HCT116 (cell line): ENCODE results near the gene RSAD2. TPM values are rescaled to one million over a fixed set of nuclear protein-coding genes. Genes with fewer than 3 reads are reported as not detected.

ENCODE experiments used
- ATAC-seq: fragments of 200-7000 bp; cut with Tn5 transposase; 2 replicates; pipeline ENCODE4 v1.9.1; 2020; ENCODE audit warnings: mild to moderate bottlenecking, moderate library complexity
- BruUV-seq: library from RNA; stranded (reverse); fragments of 400-500 nt; replicated peaks from 2 replicates; lab custom pipeline; 2021; lab: Mats Ljungman, UMichigan
- CTCF ChIA-PET: fragments of 300-600 bp; sonication (Branson Sonifier 250); formaldehyde crosslinking; loops from one replicate; lab custom pipeline; 2021; ENCODE audit warnings: antibody characterized with exemption; lab: Charles Lee
- POLR2A ChIA-PET: fragments of 300-600, 350-600 bp; sonication (Branson Sonifier 250); formaldehyde crosslinking; loops from one replicate; lab custom pipeline; 2021; ENCODE audit warnings: antibody characterized with exemption; lab: Charles Lee
- RAD21 ChIA-PET, 2 experiments: fragments of 300-600 bp; sonication (Branson Sonifier 250); formaldehyde crosslinking; loops; one replicate each; lab custom pipeline; 2023; ENCODE audit warnings: low total read pairs in 2 of 2; ENCODE audit not compliant: uncharacterized antibody in 2 of 2, unreplicated experiment in 2 of 2, low non-redundant PET in 1 of 2; lab: Charles Lee
- DNase-seq: peaks from one replicate; pipeline ENCODE4 v3.0.0-alpha.2; 2010; ENCODE audit warnings: low read depth, low spot score
- H2AFZ ChIP-seq: fragments of 200-600 bp; shearing (Covaris generic), sonication (generic); 2 replicates; pipeline ENCODE4 v1.6.1; 2017; ENCODE audit warnings: low read depth, mixed run types, mixed read lengths, antibody characterized with exemption, low read length; ENCODE audit not compliant: poor library complexity, severe bottlenecking
- H3K27ac ChIP-seq: 2 replicates; pipeline ENCODE4 v1.5.1; 2012; ENCODE audit warnings: low read depth, low read length
- H3K27me3 ChIP-seq: fragments of 200-600 bp; sonication (generic); 2 replicates; pipeline ENCODE4 v1.6.1; 2016; ENCODE audit warnings: mixed run types, low read length, mixed read lengths; ENCODE audit not compliant: insufficient read depth
- H3K36me3 ChIP-seq, 2 experiments: fragments of 200-500 bp in 1 of 2; fragments of 200-600 bp in 1 of 2; sonication (Bioruptor generic) in 1 of 2; sonication (generic) in 1 of 2; 2 replicates each; pipeline versions ENCODE4 v1.5.1 to v1.6.1; 2014 to 2016; ENCODE audit warnings: low read length in 2 of 2, inconsistent platforms in 1 of 2, mixed read lengths in 1 of 2, mixed run types in 1 of 2; ENCODE audit not compliant: insufficient read depth in 2 of 2, control insufficient read depth in 1 of 2
- H3K4me1 ChIP-seq, 2 experiments: fragments of 200-600 bp in 1 of 2; sonication (generic) in 1 of 2; 2 replicates each; pipeline versions ENCODE4 v1.5.1 to v1.6.1; 2012 to 2017; ENCODE audit warnings: low read length in 2 of 2, inconsistent platforms in 1 of 2, mild to moderate bottlenecking in 1 of 2, mixed read lengths in 1 of 2, mixed run types in 1 of 2, moderate library complexity in 1 of 2; ENCODE audit not compliant: insufficient read depth in 2 of 2, control insufficient read depth in 1 of 2
- H3K4me2 ChIP-seq: fragments of 200-600 bp; sonication (generic); 2 replicates; pipeline ENCODE4 v1.6.1; 2017; ENCODE audit warnings: mixed run types, low read length, mixed read lengths
- H3K4me3 ChIP-seq, 2 experiments: fragments of 200-600 bp in 1 of 2; sonication (generic) in 1 of 2; replicated peaks in 1 of 2; 2 replicates each; pipeline ENCODE4 v1.5.1; 2011 to 2016; ENCODE audit warnings: low read length in 2 of 2, control low read depth in 1 of 2, low read depth in 1 of 2, mild to moderate bottlenecking in 1 of 2, mixed read lengths in 1 of 2, mixed run types in 1 of 2
- H3K79me2 ChIP-seq: fragments of 200-600 bp; sonication (generic); 2 replicates; pipeline ENCODE4 v1.6.1; 2017; ENCODE audit warnings: mild to moderate bottlenecking, mixed run types, low read length, moderate library complexity, mixed read lengths; ENCODE audit not compliant: insufficient read depth
- H3K9ac ChIP-seq: fragments of 200-600 bp; sonication (generic); 2 replicates; pipeline ENCODE4 v1.6.1; 2016; ENCODE audit warnings: low read length, mixed read lengths
- H3K9me2 ChIP-seq: fragments of 200-600 bp; sonication (generic), shearing (Covaris generic); 2 replicates; pipeline ENCODE4 v1.6.1; 2017; ENCODE audit warnings: mixed run types, mild to moderate bottlenecking, moderate library complexity; ENCODE audit not compliant: insufficient read depth
- H3K9me3 ChIP-seq, 2 experiments: fragments of 200-500 bp in 1 of 2; fragments of 200-600 bp in 1 of 2; sonication (Bioruptor generic) in 1 of 2; sonication (generic) in 1 of 2; 2 replicates each; pipeline ENCODE4 v1.6.1; 2014 to 2017; ENCODE audit warnings: low read length in 2 of 2, mixed read lengths in 2 of 2, inconsistent platforms in 1 of 2, low read depth in 1 of 2, mild to moderate bottlenecking in 1 of 2, mixed run types in 1 of 2, moderate library complexity in 1 of 2; ENCODE audit not compliant: control insufficient read depth in 1 of 2, insufficient read depth in 1 of 2
- H4K20me1 ChIP-seq: fragments of 200-600 bp; sonication (generic), shearing (Covaris generic); 2 replicates; pipeline ENCODE4 v1.6.1; 2017; ENCODE audit warnings: mixed run types, mild to moderate bottlenecking, moderate library complexity; ENCODE audit not compliant: insufficient read depth
- CBX3 ChIP-seq: IDR thresholded peaks from 2 replicates; pipeline ENCODE4 v1.6.1; 2012; ENCODE audit warnings: low read depth
- CEBPB ChIP-seq: IDR thresholded peaks from 2 replicates; pipeline ENCODE4 v1.6.1; 2012; ENCODE audit warnings: low read depth
- EGR1 ChIP-seq: IDR thresholded peaks from 2 replicates; pipeline ENCODE4 v1.6.1; 2012; ENCODE audit warnings: low read depth
- ELF1 ChIP-seq: IDR thresholded peaks from 2 replicates; pipeline ENCODE4 v1.6.1; 2012; ENCODE audit warnings: low read depth, borderline replicate concordance
- EZH2phosphoT487 ChIP-seq: fragments of 200-600 bp; IDR thresholded peaks from 2 replicates; pipeline ENCODE4 v1.6.1; 2018; ENCODE audit warnings: antibody characterized with exemption, borderline replicate concordance
- FOSL1 ChIP-seq: IDR thresholded peaks from 2 replicates; pipeline ENCODE4 v1.6.1; 2012; ENCODE audit warnings: low read depth
- JUND ChIP-seq: IDR thresholded peaks from 2 replicates; pipeline ENCODE4 v1.6.1; 2012
- POLR2AphosphoS5 ChIP-seq: IDR thresholded peaks from 2 replicates; pipeline ENCODE4 v1.6.1; 2011; ENCODE audit warnings: mild to moderate bottlenecking, low read depth, low read length, moderate library complexity
- RAD21 ChIP-seq: IDR thresholded peaks from 2 replicates; pipeline ENCODE4 v1.6.1; 2012; ENCODE audit warnings: low read depth, mild to moderate bottlenecking
- SIN3A ChIP-seq: IDR thresholded peaks from 2 replicates; pipeline ENCODE4 v1.6.1; 2012; ENCODE audit warnings: low read depth
- SP1 ChIP-seq: IDR thresholded peaks from 2 replicates; pipeline ENCODE4 v1.6.1; 2012; ENCODE audit warnings: low read depth
- SRF ChIP-seq: IDR thresholded peaks from 2 replicates; pipeline ENCODE4 v1.6.1; 2012; ENCODE audit warnings: low read depth
- YY1 ChIP-seq: IDR thresholded peaks from 2 replicates; pipeline ENCODE4 v1.6.1; 2011; ENCODE audit warnings: low read length, low read depth, moderate library complexity, mild to moderate bottlenecking; ENCODE audit not compliant: insufficient replicate concordance; ENCODE audit errors: extremely low read depth
- intact Hi-C: fragments of 100-400 bp; cut with micrococcal nuclease; formaldehyde crosslinking; loops from 2 replicates; pipeline ENCODE4 v1.10.0; 2022
- total RNA-seq: library from RNA; stranded (reverse); gene quantifications from one replicate; pipeline ENCODE4 v1.2.1, GENCODE V29; 2021; ENCODE audit not compliant: unreplicated experiment
- TF ChIP-seq, protein P1 (sequence below), 3 experiments: fragments of 200-600 bp in 1 of 3; sonication (generic) in 1 of 3; IDR thresholded peaks in 2 of 3; conservative IDR thresholded peaks in 1 of 3; 2 replicates each; pipeline ENCODE4 v1.5.1; 2012 to 2017; ENCODE audit warnings: low read depth in 2 of 3, low read length in 2 of 3, antibody characterized with exemption in 1 of 3, borderline replicate concordance in 1 of 3, control low read depth in 1 of 3, mild to moderate bottlenecking in 1 of 3, mixed read lengths in 1 of 3, mixed run types in 1 of 3, moderate library complexity in 1 of 3; ENCODE audit not compliant: insufficient read depth in 1 of 3
- TF ChIP-seq, protein P2 (sequence below): IDR thresholded peaks from 2 replicates; pipeline ENCODE4 v1.6.1; 2011; ENCODE audit warnings: mild to moderate bottlenecking, low read length, moderate library complexity; ENCODE audit not compliant: insufficient replicate concordance; ENCODE audit errors: extremely low read depth
- TF ChIP-seq, protein P3 (sequence below): IDR thresholded peaks from 2 replicates; pipeline ENCODE4 v1.6.1; 2012
- TF ChIP-seq, protein P4 (sequence below): IDR thresholded peaks from 2 replicates; pipeline ENCODE4 v1.6.1; 2012; ENCODE audit warnings: low read depth
- TF ChIP-seq, protein P5 (sequence below): IDR thresholded peaks from 2 replicates; pipeline ENCODE4 v1.6.1; 2012

Gene RSAD2
- total RNA-seq, 1 experiment from 2014 or later: not detected

DNA sequence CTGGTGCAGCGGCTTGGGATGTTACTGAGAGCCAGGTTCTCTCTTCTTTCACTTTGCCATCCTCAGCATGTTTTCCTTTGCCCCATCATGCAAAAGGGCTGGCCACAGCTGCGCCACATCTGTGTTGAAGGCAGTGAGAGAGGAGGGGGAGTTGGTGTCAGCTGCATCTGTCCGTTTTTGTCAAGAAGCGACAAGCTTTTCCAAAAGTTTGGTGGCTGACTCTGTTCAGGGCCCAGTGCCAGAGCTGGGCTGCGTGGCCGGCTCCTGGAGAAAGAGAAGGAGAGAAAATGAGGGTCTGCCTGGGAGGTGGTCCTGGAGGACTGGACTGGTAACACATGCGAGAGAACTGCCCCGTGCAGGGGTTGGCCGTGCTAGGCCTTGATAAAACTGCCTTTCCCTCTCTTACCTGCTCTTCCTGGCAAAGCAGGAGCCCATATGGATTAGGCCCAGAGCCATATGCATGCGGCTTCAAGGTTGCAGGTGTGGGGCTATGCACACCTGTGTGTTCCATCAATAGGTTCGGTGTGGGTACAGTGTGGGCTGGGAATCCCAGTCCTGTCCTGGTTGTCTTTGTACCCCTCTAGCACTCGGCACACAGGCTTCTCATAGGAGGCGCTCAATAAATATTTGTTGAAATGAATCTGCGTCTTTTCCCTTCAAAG lies 48.6 kb downstream of the RSAD2 start:
- no peak overlapping the region for H3K4me3 ChIP-seq
- ChIA-PET POLR2A (no interaction called here), RAD21 (no interaction called here)
- no peaks in the 10 kb centered on the region for H4K20me1 ChIP-seq
- no peak overlapping the region for H3K27ac ChIP-seq
- intact Hi-C loops: no loop called here
- no peak overlapping the region for H3K9ac ChIP-seq
- H2AFZ ChIP-seq: no peak overlapping the region
- peaks cover 5% of the 10 kb centered on the region for H3K79me2 ChIP-seq
- H3K9me3 ChIP-seq: no peaks in the 10 kb centered on the region
- H3K27me3 ChIP-seq: no peaks in the 10 kb centered on the region
- no peak overlapping the region for H3K4me2 ChIP-seq
- H3K36me3 ChIP-seq: no peaks in the 10 kb centered on the region
- peaks cover 3 to 7% of the 10 kb centered on the region in 2 experiments; a peak in 3 of 4 replicates for H3K4me1 ChIP-seq
- no peak for DNase-seq
- no peak for ATAC-seq
- H3K9me2 ChIP-seq: no peaks in the 10 kb centered on the region
- TF ChIP-seq FOSL1: no peak
- TF ChIP-seq, protein P1, sequence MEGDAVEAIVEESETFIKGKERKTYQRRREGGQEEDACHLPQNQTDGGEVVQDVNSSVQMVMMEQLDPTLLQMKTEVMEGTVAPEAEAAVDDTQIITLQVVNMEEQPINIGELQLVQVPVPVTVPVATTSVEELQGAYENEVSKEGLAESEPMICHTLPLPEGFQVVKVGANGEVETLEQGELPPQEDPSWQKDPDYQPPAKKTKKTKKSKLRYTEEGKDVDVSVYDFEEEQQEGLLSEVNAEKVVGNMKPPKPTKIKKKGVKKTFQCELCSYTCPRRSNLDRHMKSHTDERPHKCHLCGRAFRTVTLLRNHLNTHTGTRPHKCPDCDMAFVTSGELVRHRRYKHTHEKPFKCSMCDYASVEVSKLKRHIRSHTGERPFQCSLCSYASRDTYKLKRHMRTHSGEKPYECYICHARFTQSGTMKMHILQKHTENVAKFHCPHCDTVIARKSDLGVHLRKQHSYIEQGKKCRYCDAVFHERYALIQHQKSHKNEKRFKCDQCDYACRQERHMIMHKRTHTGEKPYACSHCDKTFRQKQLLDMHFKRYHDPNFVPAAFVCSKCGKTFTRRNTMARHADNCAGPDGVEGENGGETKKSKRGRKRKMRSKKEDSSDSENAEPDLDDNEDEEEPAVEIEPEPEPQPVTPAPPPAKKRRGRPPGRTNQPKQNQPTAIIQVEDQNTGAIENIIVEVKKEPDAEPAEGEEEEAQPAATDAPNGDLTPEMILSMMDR (IDR thresholded peaks at IDR 0.05 in 2 of 3, conservative IDR thresholded peaks at IDR 0.05 in 1 of 3; ENCODE audit: borderline replicate concordance in 1 of 3, insufficient read depth in 1 of 3, low read depth in 2 of 3, low read length in 2 of 3): no peak
- TF ChIP-seq, protein P2, sequence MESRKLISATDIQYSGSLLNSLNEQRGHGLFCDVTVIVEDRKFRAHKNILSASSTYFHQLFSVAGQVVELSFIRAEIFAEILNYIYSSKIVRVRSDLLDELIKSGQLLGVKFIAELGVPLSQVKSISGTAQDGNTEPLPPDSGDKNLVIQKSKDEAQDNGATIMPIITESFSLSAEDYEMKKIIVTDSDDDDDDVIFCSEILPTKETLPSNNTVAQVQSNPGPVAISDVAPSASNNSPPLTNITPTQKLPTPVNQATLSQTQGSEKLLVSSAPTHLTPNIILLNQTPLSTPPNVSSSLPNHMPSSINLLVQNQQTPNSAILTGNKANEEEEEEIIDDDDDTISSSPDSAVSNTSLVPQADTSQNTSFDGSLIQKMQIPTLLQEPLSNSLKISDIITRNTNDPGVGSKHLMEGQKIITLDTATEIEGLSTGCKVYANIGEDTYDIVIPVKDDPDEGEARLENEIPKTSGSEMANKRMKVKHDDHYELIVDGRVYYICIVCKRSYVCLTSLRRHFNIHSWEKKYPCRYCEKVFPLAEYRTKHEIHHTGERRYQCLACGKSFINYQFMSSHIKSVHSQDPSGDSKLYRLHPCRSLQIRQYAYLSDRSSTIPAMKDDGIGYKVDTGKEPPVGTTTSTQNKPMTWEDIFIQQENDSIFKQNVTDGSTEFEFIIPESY: no peak
- TF ChIP-seq ELF1: no peak
- TF ChIP-seq, protein P3, sequence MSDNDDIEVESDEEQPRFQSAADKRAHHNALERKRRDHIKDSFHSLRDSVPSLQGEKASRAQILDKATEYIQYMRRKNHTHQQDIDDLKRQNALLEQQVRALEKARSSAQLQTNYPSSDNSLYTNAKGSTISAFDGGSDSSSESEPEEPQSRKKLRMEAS: no peak
- no peak for TF ChIP-seq YY1
- TF ChIP-seq, protein P4, sequence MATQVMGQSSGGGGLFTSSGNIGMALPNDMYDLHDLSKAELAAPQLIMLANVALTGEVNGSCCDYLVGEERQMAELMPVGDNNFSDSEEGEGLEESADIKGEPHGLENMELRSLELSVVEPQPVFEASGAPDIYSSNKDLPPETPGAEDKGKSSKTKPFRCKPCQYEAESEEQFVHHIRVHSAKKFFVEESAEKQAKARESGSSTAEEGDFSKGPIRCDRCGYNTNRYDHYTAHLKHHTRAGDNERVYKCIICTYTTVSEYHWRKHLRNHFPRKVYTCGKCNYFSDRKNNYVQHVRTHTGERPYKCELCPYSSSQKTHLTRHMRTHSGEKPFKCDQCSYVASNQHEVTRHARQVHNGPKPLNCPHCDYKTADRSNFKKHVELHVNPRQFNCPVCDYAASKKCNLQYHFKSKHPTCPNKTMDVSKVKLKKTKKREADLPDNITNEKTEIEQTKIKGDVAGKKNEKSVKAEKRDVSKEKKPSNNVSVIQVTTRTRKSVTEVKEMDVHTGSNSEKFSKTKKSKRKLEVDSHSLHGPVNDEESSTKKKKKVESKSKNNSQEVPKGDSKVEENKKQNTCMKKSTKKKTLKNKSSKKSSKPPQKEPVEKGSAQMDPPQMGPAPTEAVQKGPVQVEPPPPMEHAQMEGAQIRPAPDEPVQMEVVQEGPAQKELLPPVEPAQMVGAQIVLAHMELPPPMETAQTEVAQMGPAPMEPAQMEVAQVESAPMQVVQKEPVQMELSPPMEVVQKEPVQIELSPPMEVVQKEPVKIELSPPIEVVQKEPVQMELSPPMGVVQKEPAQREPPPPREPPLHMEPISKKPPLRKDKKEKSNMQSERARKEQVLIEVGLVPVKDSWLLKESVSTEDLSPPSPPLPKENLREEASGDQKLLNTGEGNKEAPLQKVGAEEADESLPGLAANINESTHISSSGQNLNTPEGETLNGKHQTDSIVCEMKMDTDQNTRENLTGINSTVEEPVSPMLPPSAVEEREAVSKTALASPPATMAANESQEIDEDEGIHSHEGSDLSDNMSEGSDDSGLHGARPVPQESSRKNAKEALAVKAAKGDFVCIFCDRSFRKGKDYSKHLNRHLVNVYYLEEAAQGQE: no peak
- no peak for TF ChIP-seq CBX3
- no peak for TF ChIP-seq RAD21
- no peak for TF ChIP-seq EGR1
- no peak for TF ChIP-seq JUND
- TF ChIP-seq, protein P5, sequence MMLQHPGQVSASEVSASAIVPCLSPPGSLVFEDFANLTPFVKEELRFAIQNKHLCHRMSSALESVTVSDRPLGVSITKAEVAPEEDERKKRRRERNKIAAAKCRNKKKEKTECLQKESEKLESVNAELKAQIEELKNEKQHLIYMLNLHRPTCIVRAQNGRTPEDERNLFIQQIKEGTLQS: no peak
- no peak for TF ChIP-seq POLR2AphosphoS5
- no peak for TF ChIP-seq SRF
- no peak for TF ChIP-seq SIN3A
- no peak for TF ChIP-seq SP1
- no peak for TF ChIP-seq EZH2phosphoT487
- no peak for TF ChIP-seq CEBPB
- TF ChIP-seq, all 23 proteins: peak for 0
- no TSS peak for BruUV-seq
- CTCF ChIA-PET: no interaction called here
